Amygdala (tissue), 56 donors: ENCODE measurements around the gene GSE1.

Experiments used
- DNase-seq, 56 donors: peaks; one replicate each; lab custom pipeline; 2025; lab: John Stamatoyannopoulos, UW

GSE1 gene

GRCh38 chr16:85711982-85712587, 99.0 kb downstream of the GSE1 start:
- no peak for DNase-seq

GRCh38 chr16:85712801-85713200, 99.7 kb downstream of the GSE1 start:
- no peak for DNase-seq

- peak in 2 of 56 donors; percentile 2 to 11 for DNase-seq
These were observed 102.3 kb downstream of the GSE1 start for GRCh38 chr16:85715169-85716021.

GRCh38 chr16:85716022-85716679, 103.0 kb downstream of the GSE1 start:
- no peak for DNase-seq

- peak in 22 of 56 donors; percentile 8 to 59 (median 32) for DNase-seq
These were observed 103.5 kb downstream of the GSE1 start for GRCh38 chr16:85716680-85717038.

- DNase-seq: peak in 37 of 56 donors; percentile 6 to 78 (median 31)
These were observed 104.5 kb downstream of the GSE1 start for GRCh38 chr16:85717393-85718152.

- no peak for DNase-seq
These were observed 105.0 kb downstream of the GSE1 start for GRCh38 chr16:85718153-85718477.

GRCh38 chr16:85718682-85719081, 105.6 kb downstream of the GSE1 start:
- no peak for DNase-seq

GRCh38 chr16:85719605-85720301, 106.6 kb downstream of the GSE1 start:
- DNase-seq: no peak

- no peak for DNase-seq
These were observed 107.1 kb downstream of the GSE1 start for GRCh38 chr16:85720302-85720637.

- peak in 13 of 56 donors; percentile 1 to 42 (median 12) for DNase-seq
These were observed 109.2 kb downstream of the GSE1 start for GRCh38 chr16:85722128-85722893.

- no peak for DNase-seq
These were observed 111.2 kb downstream of the GSE1 start for GRCh38 chr16:85724126-85724879.

- no peak for DNase-seq
These were observed 111.8 kb downstream of the GSE1 start for GRCh38 chr16:85724936-85725335.
